ENCODE results near the gene CYP2E1. TPM values are rescaled to one million over a fixed set of nuclear protein-coding genes. Genes with fewer than 3 reads are reported as not detected.

Gene CYP2E1
- total RNA-seq, 2 experiments from 2014 or later, result 0.43 to 0.87 TPM

GRCh38 chr10:133520193-133520738 lies 6.9 kb upstream of the CYP2E1 start:
- peaks cover 6% of the 10 kb centered on the region for H3K27me3 Mint-ChIP-seq
- peaks cover 1% of the 10 kb centered on the region for H3K36me3 Mint-ChIP-seq (ENCODE audit: low read depth)
- H3K4me3 Mint-ChIP-seq, result peak overlapping the region; percentile 63
- H3K27ac Mint-ChIP-seq, result peak overlapping the region; percentile 39
- ATAC-seq (peak; percentile 100), DNase-seq (peak; percentile 94)
- ChIA-PET CTCF (interaction anchor here (0.6 to 1.9 kb wide), 12 partner anchors 9 to 191 kb away, joined by 3 to 6 read pairs (median 4); no protein-coding TSS in a partner anchor), POLR2A (no interaction called here)
- intact Hi-C loops (cut with micrococcal nuclease), result no loop called here
- peaks cover 9% of the 10 kb centered on the region for H3K4me1 Mint-ChIP-seq (ENCODE audit: low read depth)
- peaks cover 12% of the 10 kb centered on the region for H3K9me3 Mint-ChIP-seq
- peak; percentile 95 for TF ChIP-seq CTCF (IDR thresholded peaks at IDR 0.05)

GRCh38 chr10:133523631-133524203 lies 3.4 kb upstream of the CYP2E1 start:
- no peak for TF ChIP-seq CTCF (IDR thresholded peaks at IDR 0.05)
- H3K4me1 Mint-ChIP-seq (ENCODE audit: low read depth), result peaks cover 9% of the 10 kb centered on the region
- intact Hi-C loops (cut with micrococcal nuclease), result no loop called here
- ChIA-PET POLR2A (no interaction called here), CTCF (no interaction called here)
- H3K9me3 Mint-ChIP-seq, result peaks cover 12% of the 10 kb centered on the region
- ATAC-seq, result no peak
- H3K27ac Mint-ChIP-seq, result no peak overlapping the region
- H3K36me3 Mint-ChIP-seq (ENCODE audit: low read depth), result peaks cover 1% of the 10 kb centered on the region
- no peak overlapping the region for H3K4me3 Mint-ChIP-seq
- peaks cover 19% of the 10 kb centered on the region for H3K27me3 Mint-ChIP-seq
- no peak for DNase-seq

GRCh38 chr10:133525444-133525843 lies 1.7 kb upstream of the CYP2E1 start:
- no peak for ATAC-seq
- H3K27me3 Mint-ChIP-seq, result peaks cover 34% of the 10 kb centered on the region
- H3K9me3 Mint-ChIP-seq, result peaks cover 12% of the 10 kb centered on the region
- intact Hi-C loops (cut with micrococcal nuclease), result no loop called here
- ChIA-PET CTCF (no interaction called here), POLR2A (no interaction called here)
- peaks cover 1% of the 10 kb centered on the region for H3K36me3 Mint-ChIP-seq (ENCODE audit: low read depth)
- H3K4me1 Mint-ChIP-seq (ENCODE audit: low read depth), result peaks cover 12% of the 10 kb centered on the region
- no peak for TF ChIP-seq CTCF (IDR thresholded peaks at IDR 0.05)
- H3K4me3 Mint-ChIP-seq, result no peak overlapping the region
- H3K27ac Mint-ChIP-seq, result no peak overlapping the region
- DNase-seq, result no peak

- ATAC-seq (no peak), DNase-seq (no peak)
- peaks cover 9% of the 10 kb centered on the region for H3K9me3 Mint-ChIP-seq
- peaks cover 10% of the 10 kb centered on the region for H3K4me1 Mint-ChIP-seq (ENCODE audit: low read depth)
- POLR2A ChIA-PET, result no interaction called here
- CTCF ChIA-PET, result no interaction called here
- H3K4me3 Mint-ChIP-seq, result no peak overlapping the region
- peaks cover 40% of the 10 kb centered on the region for H3K27me3 Mint-ChIP-seq
- no peak overlapping the region for H3K27ac Mint-ChIP-seq
- peaks cover 1% of the 10 kb centered on the region for H3K36me3 Mint-ChIP-seq (ENCODE audit: low read depth)
- TF ChIP-seq CTCF (IDR thresholded peaks at IDR 0.05), result no peak
- intact Hi-C loops (cut with micrococcal nuclease), result no loop called here
Observed at GRCh38 chr10:133527771-133528271, 658 bp downstream of the CYP2E1 start.

GRCh38 chr10:133528296-133528844 lies 1.2 kb downstream of the CYP2E1 start:
- Mint-ChIP-seq H3K4me3 (no peak overlapping the region), H3K9me3 (peaks cover 4% of the 10 kb centered on the region), H3K27me3 (peaks cover 40% of the 10 kb centered on the region), H3K4me1 (ENCODE audit: low read depth) (peaks cover 10% of the 10 kb centered on the region), H3K36me3 (ENCODE audit: low read depth) (no peaks in the 10 kb centered on the region), H3K27ac (no peak overlapping the region)
- POLR2A ChIA-PET, result no interaction called here
- CTCF ChIA-PET, result no interaction called here
- DNase-seq (no peak), ATAC-seq (no peak)
- intact Hi-C loops (cut with micrococcal nuclease), result no loop called here
- no peak for TF ChIP-seq CTCF (IDR thresholded peaks at IDR 0.05)

Data from activated CD8-positive, alpha-beta T cell treated with anti-CD3 and anti-CD28 coated beads for 36 hours (primary cell).